Measurements from ENCODE around the gene EMC8.

Gene EMC8

DNA sequence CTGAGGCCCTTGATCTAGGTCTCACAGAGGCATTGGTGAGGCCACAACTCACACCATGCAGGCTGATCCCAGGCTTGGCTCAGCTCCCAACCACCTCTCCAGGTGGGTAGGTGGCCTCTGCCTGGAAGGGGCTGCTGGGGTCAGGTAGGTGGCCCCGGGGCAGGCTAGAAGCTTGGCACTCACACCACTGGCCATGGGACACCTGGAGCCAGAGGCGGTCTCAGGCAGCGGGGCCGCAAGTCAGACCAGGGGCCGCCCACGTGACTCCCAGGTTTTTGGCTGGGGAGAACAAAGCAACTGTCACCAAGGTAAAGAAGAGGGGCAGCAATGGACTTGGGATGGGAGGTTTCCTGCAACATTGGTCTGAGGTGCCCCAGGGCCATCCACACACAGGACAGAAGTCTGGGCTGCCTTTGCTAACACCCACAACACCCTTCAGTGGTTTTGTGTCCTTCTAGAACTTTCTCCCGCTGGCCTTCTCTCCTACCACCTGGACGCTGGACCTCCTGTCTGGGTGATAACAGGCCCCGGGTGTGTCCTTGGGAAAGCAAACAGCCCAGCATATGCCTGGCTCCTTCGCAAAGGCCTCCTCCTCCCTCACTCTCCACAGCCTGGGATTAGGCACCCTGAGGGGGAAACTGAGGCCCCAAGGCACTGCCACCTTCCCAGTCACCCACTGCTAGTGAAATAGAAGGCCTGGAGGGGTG, 64.9 kb downstream of the EMC8 start:
- no peak for TF ChIP-seq ZNF274 (IDR thresholded peaks at IDR 0.05; ENCODE audit: low read depth, low read length)
- no peak overlapping the region for H3K4me3 ChIP-seq (ENCODE audit: low read length)

DNA sequence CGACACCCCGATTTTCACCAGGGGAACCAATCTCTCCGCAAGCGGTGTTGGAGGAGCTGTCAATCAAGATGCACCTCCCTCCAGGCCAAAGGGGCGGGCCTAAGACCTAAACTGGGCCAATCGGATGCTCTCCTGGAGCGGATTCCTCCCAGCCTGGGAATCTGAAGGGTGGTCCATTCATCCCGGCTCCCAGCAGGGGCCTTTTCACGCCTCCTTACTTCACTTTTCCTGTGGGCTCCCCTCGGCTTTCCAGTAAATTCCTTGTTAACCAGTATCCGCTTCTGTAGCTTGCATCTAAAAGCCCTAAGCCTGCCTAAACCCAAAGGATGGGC, 65.5 kb downstream of the EMC8 start:
- no peak for TF ChIP-seq ZNF274 (IDR thresholded peaks at IDR 0.05; ENCODE audit: low read depth, low read length)
- no peak overlapping the region for H3K4me3 ChIP-seq (ENCODE audit: low read length)

DNA sequence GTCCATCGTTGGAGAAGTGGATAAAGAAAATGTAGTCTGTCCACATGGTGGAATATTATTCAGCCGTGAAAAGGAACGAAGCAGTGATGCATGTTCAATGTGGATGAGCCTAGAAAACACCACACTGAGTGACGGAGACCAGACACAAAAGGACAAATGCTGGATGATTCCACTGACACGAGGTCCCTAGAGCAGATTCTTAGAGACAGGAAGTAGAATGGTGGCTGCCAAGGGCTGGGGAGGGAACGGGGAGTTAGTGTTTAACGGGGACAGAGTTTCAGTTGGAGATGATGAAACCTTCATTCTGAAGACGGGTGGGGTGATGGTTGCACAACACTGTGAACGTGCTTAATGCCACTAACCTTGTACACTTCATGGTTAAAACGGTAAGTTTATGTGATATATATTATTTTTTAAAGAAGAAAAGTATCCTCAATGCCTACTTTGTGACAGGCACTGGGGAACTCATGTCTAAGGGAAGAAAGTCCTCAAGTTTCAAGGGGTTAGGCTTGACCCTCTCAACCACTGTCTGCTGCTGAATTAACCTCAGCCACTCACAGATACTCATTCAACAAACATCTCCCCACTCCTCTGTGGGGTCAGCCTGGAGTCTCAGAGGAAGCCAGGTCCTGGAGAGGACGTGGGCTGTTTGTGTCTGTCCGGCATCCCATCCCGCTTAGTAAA, 66.0 kb downstream of the EMC8 start:
- H3K4me3 ChIP-seq (ENCODE audit: low read length), result no peak overlapping the region
- no peak for TF ChIP-seq ZNF274 (IDR thresholded peaks at IDR 0.05; ENCODE audit: low read depth, low read length)

DNA sequence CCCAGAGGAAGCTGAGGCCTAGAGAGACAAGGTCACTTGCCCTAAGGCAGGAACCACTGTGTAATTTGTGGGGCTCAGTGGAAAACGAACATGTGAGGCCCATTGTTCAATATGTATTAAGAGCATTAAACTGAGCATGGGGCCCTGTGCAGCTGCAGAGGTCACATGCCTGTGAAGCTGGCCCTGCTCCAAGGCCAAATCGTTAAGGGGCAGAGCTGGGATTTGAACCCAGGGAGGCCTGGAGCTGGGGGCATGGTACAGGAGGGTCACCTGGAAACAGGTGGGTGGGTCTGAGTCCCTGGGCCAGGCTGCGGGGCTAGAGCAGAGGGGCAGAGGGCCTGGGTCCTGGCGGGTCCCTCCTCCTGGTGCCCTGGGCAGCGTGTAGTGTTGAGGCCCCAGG, 68.2 kb downstream of the EMC8 start:
- TF ChIP-seq ZNF274 (IDR thresholded peaks at IDR 0.05; ENCODE audit: low read depth, low read length), result no peak
- no peak overlapping the region for H3K4me3 ChIP-seq (ENCODE audit: low read length)

DNA sequence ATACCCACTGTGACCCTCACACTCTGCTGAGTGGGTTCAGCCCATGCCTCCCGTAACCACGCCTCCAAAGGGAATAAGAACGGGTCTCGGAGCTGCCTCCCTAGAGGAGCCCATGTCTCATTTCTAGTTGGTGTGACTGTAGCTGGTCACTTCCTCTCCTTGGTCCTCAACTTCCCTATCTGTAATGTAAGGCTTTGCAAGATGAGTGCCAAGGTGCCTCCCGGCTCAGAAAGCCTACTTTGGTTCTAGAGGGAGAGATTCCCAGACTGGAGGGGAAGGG, 69.2 kb downstream of the EMC8 start:
- TF ChIP-seq ZNF274 (IDR thresholded peaks at IDR 0.05; ENCODE audit: low read depth, low read length), result no peak
- no peak overlapping the region for H3K4me3 ChIP-seq (ENCODE audit: low read length)

DNA sequence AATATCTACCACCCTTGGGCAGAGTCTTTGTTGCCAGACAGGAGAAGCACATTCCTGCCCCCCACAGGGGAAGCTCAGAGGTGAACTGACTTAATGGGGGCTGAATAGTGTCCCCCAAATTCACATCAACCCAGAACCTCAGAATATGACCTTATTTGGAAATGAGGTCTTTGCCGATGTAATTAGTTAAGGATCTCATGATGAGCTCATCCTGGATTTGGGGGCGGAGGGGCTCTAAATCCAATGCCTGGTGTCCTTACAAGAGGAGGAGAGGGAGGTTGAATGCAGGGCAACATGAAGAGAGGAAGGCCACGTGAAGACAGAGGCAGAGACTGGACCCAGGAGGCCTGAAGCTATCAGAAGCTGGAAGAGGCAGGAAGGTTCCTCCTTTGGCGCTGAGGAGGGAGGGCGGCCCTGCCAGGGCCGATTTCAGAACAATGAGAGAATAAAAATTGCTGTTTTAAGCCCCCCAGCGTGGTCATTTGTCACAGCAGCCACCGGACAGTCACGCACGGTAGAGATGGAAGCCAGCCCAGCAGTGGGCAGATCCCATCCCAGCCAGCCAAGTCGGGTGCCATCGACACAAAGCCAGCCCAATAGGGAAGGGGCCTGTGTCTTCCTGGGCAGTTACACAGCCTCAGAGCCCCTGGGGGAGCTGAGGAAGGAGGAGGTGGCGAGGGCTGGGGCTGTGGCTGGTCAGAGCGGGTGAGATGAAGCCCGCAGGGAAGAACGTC, 69.7 kb downstream of the EMC8 start:
- H3K4me3 ChIP-seq (ENCODE audit: low read length), result no peak overlapping the region
- no peak for TF ChIP-seq ZNF274 (IDR thresholded peaks at IDR 0.05; ENCODE audit: low read depth, low read length)

DNA sequence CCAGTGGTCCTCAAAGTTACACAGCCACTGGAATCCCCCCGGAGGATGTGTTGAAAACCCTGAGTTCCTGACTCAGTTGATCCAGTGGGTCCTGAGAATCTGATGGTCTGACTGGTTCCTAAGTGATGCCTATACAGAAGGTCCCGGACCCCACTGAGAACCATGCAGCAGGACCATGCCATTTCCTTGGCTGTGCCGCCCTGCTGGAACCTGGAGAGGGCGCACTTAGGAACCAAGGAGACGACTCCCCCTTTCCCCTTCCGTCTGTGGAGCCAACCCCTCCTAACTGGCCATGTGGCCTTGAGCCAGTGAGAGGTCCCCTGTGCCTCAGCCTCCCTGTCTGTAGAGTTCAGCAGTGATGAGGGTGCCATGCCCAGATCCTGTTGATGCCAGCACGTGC, 70.5 kb downstream of the EMC8 start:
- no peak for TF ChIP-seq ZNF274 (IDR thresholded peaks at IDR 0.05; ENCODE audit: low read depth, low read length)
- no peak overlapping the region for H3K4me3 ChIP-seq (ENCODE audit: low read length)
